Liver (tissue), 9 donors: ENCODE data around the gene ZSCAN5A. TPM values are rescaled to one million over a fixed set of nuclear protein-coding genes. Genes with fewer than 3 reads are reported as not detected.

Experiments used
- DNase-seq: peaks from one replicate; pipeline ENCODE4 v3.0.0-alpha.2; 2017; ENCODE audit warnings: low spot score
- H3K27ac ChIP-seq, 2 donors: one replicate each; pipeline ENCODE4 v1.7.0; 2013; ENCODE audit warnings: inconsistent platforms in 2 of 2, low read length in 2 of 2, control low read depth in 1 of 2, low read depth in 1 of 2, mild to moderate bottlenecking in 1 of 2
- H3K27me3 ChIP-seq, 4 donors: one replicate each; pipeline versions ENCODE4 v1.6.1 to v1.7.0; 2013; ENCODE audit warnings: low read length in 3 of 4, inconsistent platforms in 1 of 4, mild to moderate bottlenecking in 1 of 4, moderate library complexity in 1 of 4; ENCODE audit not compliant: control insufficient read depth in 4 of 4, insufficient read depth in 4 of 4
- H3K36me3 ChIP-seq, 4 donors: one replicate each; pipeline versions ENCODE4 v1.6.1 to v1.7.0; 2013; ENCODE audit warnings: low read length in 3 of 4, mild to moderate bottlenecking in 3 of 4, low read depth in 1 of 4, moderate library complexity in 1 of 4; ENCODE audit not compliant: control insufficient read depth in 4 of 4, insufficient read depth in 3 of 4
- H3K4me1 ChIP-seq, 4 donors: one replicate each; pipeline versions ENCODE4 v1.6.1 to v1.7.0; 2013; ENCODE audit warnings: low read length in 3 of 4, mild to moderate bottlenecking in 3 of 4, moderate library complexity in 1 of 4; ENCODE audit not compliant: control insufficient read depth in 4 of 4, insufficient read depth in 4 of 4
- H3K4me3 ChIP-seq, 3 donors: one replicate each; pipeline versions ENCODE4 v1.6.1 to v1.7.0; 2013; ENCODE audit warnings: low read length in 3 of 3, control low read depth in 1 of 3, low read depth in 1 of 3, mild to moderate bottlenecking in 1 of 3
- H3K9ac ChIP-seq, 2 donors: one replicate each; pipeline ENCODE4 v1.7.0; 2013; ENCODE audit warnings: low read length in 2 of 2, mild to moderate bottlenecking in 2 of 2, moderate library complexity in 2 of 2, control low read depth in 1 of 2, low read depth in 1 of 2
- H3K9me3 ChIP-seq, 4 donors: one replicate each; pipeline versions ENCODE4 v1.6.1 to v1.7.0; 2013; ENCODE audit warnings: low read length in 3 of 4; ENCODE audit not compliant: control insufficient read depth in 4 of 4
- EGR1 ChIP-seq, 2 donors: IDR thresholded peaks; 2 replicates each; pipeline ENCODE4 v1.6.1; 2016 to 2018; ENCODE audit warnings: antibody characterized with exemption in 2 of 2, low read depth in 2 of 2
- FOXA1 ChIP-seq: IDR thresholded peaks from 2 replicates; pipeline ENCODE4 v1.6.1; 2016; ENCODE audit warnings: antibody characterized with exemption
- FOXA2 ChIP-seq: IDR thresholded peaks from 2 replicates; pipeline ENCODE4 v1.6.1; 2016; ENCODE audit warnings: antibody characterized with exemption
- GABPA ChIP-seq, 2 donors: IDR thresholded peaks in 1 of 2; conservative IDR thresholded peaks in 1 of 2; 2 replicates each; pipeline ENCODE4 v1.6.1; 2016; ENCODE audit warnings: antibody characterized with exemption in 2 of 2, mild to moderate bottlenecking in 1 of 2, moderate library complexity in 1 of 2
- HNF4A ChIP-seq, 2 donors: conservative IDR thresholded peaks; 2 replicates each; pipeline ENCODE4 v1.6.1; 2016; ENCODE audit warnings: antibody characterized with exemption in 2 of 2, mild to moderate bottlenecking in 2 of 2
- JUND ChIP-seq, 2 donors: IDR thresholded peaks; 2 replicates each; pipeline ENCODE4 v1.6.1; 2016; ENCODE audit warnings: antibody characterized with exemption in 2 of 2
- NR2F2 ChIP-seq: IDR thresholded peaks from 2 replicates; pipeline ENCODE4 v1.6.1; 2016; ENCODE audit warnings: antibody characterized with exemption
- RAD21 ChIP-seq, 2 donors: IDR thresholded peaks; 2 replicates each; pipeline ENCODE4 v1.6.1; 2016; ENCODE audit warnings: antibody characterized with exemption in 2 of 2, mild to moderate bottlenecking in 2 of 2
- RXRA ChIP-seq, 2 donors: IDR thresholded peaks; 2 replicates each; pipeline ENCODE4 v1.6.1; 2017 to 2018; ENCODE audit warnings: antibody characterized with exemption in 2 of 2, mild to moderate bottlenecking in 1 of 2
- SP1 ChIP-seq: IDR thresholded peaks from 2 replicates; pipeline ENCODE4 v1.6.1; 2018; ENCODE audit warnings: antibody characterized with exemption, mild to moderate bottlenecking
- TAF1 ChIP-seq: conservative IDR thresholded peaks from 2 replicates; pipeline ENCODE4 v1.6.1; 2016; ENCODE audit warnings: antibody characterized with exemption, mild to moderate bottlenecking
- YY1 ChIP-seq: IDR thresholded peaks from 2 replicates; pipeline ENCODE4 v1.6.1; 2016; ENCODE audit warnings: antibody characterized with exemption, mild to moderate bottlenecking
- WGBS: extraction: QIAGEN DNeasy Blood & Tissue Kit; methylation state at CpG from one replicate; pipeline ENCODE4 v1.1.7; 2013; 5-methylcytosine and 5-hydroxymethylcytosine counted together
- polyA plus RNA-seq, 2 donors: library from polyadenylated mRNA; stranded (reverse) in 1 of 2; unstranded in 1 of 2; fragments of 200-250 nt in 1 of 2; fragments of >200 nt in 1 of 2; fragmentation: Nextera tagmentation in 1 of 2; extraction: Ambion mirVana in 1 of 2; gene quantifications; one replicate each; pipeline versions ENCODE4 v1.2.1 to v1.2.3, GENCODE V29; 2013 to 2015
- total RNA-seq, 2 donors: library from RNA; depleted of rRNA; stranded (reverse); fragments of >200 nt; gene quantifications; one replicate each; pipeline ENCODE4 v1.2.3, GENCODE V29; 2014
- TF ChIP-seq, protein P1 (sequence below): fragments of 150-350 bp; IDR thresholded peaks from 2 replicates; pipeline ENCODE4 v1.5.1; 2017; ENCODE audit warnings: improper control_type of control experiment, low read depth, low read length; ENCODE audit not compliant: missing input control
- TF ChIP-seq, protein P2 (sequence below): IDR thresholded peaks from 2 replicates; pipeline ENCODE4 v1.6.1; 2016; ENCODE audit warnings: antibody characterized with exemption
- TF ChIP-seq, protein P3 (sequence below): IDR thresholded peaks from 2 replicates; pipeline ENCODE4 v1.6.1; 2016; ENCODE audit warnings: antibody characterized with exemption
- TF ChIP-seq, protein P4 (sequence below): IDR thresholded peaks from 2 replicates; pipeline ENCODE4 v1.6.1; 2016; ENCODE audit warnings: antibody characterized with exemption
- donor health status: healthy.
- donor health status: healthy.
- donor health status: healthy.
- donor health status: healthy.
- donor health status: healthy.

ZSCAN5A gene
- total and polyA plus RNA-seq, 4 donors = 2.2 to 9.6 (median 5.0) TPM

DNA sequence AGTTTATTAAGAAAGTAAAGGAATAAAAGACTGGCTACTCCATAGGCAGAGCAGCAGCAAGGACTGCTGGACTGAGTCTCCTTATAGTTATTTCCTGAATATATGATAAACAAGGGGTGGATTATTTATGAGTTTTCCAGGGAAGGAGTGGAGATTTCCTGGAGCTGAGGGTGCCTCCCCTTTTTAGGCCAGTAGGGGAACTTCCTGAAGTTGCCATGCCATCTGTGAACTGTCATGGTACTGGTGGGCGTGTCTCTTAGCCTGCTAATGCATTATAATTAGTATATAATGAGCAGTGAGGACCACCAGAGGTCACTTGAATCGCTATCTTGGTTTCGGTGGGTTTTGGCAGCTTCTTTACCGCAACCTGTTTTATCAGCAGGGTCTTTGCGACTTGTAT is 13.5 kb downstream of the ZSCAN5A start:
- no peak for TF ChIP-seq FOXA2
- no peak for TF ChIP-seq RXRA (IDR thresholded peaks at IDR 0.05)
- no peak for TF ChIP-seq FOXA1
- TF ChIP-seq GABPA (IDR thresholded peaks at IDR 0.05 in 1 of 2, conservative IDR thresholded peaks at IDR 0.05 in 1 of 2) = no peak
- TF ChIP-seq, protein P1, sequence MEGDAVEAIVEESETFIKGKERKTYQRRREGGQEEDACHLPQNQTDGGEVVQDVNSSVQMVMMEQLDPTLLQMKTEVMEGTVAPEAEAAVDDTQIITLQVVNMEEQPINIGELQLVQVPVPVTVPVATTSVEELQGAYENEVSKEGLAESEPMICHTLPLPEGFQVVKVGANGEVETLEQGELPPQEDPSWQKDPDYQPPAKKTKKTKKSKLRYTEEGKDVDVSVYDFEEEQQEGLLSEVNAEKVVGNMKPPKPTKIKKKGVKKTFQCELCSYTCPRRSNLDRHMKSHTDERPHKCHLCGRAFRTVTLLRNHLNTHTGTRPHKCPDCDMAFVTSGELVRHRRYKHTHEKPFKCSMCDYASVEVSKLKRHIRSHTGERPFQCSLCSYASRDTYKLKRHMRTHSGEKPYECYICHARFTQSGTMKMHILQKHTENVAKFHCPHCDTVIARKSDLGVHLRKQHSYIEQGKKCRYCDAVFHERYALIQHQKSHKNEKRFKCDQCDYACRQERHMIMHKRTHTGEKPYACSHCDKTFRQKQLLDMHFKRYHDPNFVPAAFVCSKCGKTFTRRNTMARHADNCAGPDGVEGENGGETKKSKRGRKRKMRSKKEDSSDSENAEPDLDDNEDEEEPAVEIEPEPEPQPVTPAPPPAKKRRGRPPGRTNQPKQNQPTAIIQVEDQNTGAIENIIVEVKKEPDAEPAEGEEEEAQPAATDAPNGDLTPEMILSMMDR = no peak
- TF ChIP-seq JUND (IDR thresholded peaks at IDR 0.05) = no peak
- TF ChIP-seq, protein P2, sequence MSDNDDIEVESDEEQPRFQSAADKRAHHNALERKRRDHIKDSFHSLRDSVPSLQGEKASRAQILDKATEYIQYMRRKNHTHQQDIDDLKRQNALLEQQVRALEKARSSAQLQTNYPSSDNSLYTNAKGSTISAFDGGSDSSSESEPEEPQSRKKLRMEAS = no peak
- TF ChIP-seq TAF1 = no peak
- no peak for TF ChIP-seq NR2F2
- no peak for TF ChIP-seq HNF4A (conservative IDR thresholded peaks at IDR 0.05)
- TF ChIP-seq, protein P3, sequence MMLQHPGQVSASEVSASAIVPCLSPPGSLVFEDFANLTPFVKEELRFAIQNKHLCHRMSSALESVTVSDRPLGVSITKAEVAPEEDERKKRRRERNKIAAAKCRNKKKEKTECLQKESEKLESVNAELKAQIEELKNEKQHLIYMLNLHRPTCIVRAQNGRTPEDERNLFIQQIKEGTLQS = no peak
- no peak for TF ChIP-seq EGR1 (IDR thresholded peaks at IDR 0.05; ENCODE audit: low read depth in 2 of 2)
- TF ChIP-seq, protein P4, sequence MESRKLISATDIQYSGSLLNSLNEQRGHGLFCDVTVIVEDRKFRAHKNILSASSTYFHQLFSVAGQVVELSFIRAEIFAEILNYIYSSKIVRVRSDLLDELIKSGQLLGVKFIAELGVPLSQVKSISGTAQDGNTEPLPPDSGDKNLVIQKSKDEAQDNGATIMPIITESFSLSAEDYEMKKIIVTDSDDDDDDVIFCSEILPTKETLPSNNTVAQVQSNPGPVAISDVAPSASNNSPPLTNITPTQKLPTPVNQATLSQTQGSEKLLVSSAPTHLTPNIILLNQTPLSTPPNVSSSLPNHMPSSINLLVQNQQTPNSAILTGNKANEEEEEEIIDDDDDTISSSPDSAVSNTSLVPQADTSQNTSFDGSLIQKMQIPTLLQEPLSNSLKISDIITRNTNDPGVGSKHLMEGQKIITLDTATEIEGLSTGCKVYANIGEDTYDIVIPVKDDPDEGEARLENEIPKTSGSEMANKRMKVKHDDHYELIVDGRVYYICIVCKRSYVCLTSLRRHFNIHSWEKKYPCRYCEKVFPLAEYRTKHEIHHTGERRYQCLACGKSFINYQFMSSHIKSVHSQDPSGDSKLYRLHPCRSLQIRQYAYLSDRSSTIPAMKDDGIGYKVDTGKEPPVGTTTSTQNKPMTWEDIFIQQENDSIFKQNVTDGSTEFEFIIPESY = no peak
- TF ChIP-seq SP1 = no peak
- 85% methylated on average over 5 of the region's 5 CpGs for WGBS
- H3K4me1 ChIP-seq = no peaks in the 10 kb centered on the region
- H3K9ac ChIP-seq = no peak overlapping the region
- peaks cover 0 to 29% (median 6%) of the 10 kb centered on the region in 4 donors for H3K36me3 ChIP-seq
- no peak overlapping the region for H3K4me3 ChIP-seq
- no peaks in the 10 kb centered on the region for H3K27me3 ChIP-seq
- H3K9me3 ChIP-seq = no peaks in the 10 kb centered on the region
- H3K27ac ChIP-seq = no peak overlapping the region
- no peak for DNase-seq

DNA sequence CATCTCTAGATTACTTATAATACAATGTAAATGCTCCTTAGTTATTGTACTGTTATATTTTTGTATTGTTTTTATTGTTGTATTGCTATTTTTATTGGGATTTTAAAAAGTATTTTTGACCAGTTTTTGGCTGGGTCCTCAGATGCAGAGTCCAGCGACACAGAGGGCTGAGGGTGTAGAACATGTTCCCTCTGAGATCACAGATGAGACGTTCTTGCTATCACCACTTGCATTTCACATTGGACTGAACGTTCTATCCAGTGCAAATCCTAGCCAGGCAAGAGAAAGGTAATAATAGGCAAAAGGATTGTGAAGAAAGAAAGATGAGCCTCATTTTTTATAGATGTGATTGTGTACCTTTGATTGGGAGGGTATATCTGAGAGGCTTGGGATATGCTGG is 15.0 kb downstream of the ZSCAN5A start:
- no peak for TF ChIP-seq HNF4A (conservative IDR thresholded peaks at IDR 0.05)
- TF ChIP-seq NR2F2 = no peak
- H3K27me3 ChIP-seq = no peaks in the 10 kb centered on the region
- no peaks in the 10 kb centered on the region for H3K4me1 ChIP-seq
- 92% methylated on average over 3 of the region's 3 CpGs for WGBS
- no peak overlapping the region for H3K27ac ChIP-seq
- H3K36me3 ChIP-seq = peaks cover 0 to 27% (median 4%) of the 10 kb centered on the region in 4 donors
- no peaks in the 10 kb centered on the region for H3K9me3 ChIP-seq
- DNase-seq = no peak
- no peak overlapping the region for H3K9ac ChIP-seq
- no peak overlapping the region for H3K4me3 ChIP-seq

DNA sequence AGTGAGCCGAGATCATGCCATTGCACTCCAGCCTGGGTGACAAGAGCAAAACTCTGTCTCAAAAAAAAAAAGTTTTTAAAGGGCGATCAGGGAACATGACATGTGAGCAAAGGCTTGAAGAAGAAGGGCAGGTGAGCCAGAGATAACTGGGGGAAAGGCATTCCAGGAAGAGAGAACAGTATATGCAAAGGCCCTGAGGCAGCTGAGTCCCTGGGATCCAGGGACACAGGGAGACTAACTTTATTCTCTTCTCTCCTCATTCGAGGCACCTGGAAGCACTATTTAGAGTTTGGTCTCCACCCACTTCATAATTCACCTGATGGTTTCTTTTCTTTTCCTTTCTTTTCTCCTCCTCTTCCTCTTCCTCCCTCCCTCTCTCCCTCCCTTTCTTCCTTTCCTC is 17.6 kb downstream of the ZSCAN5A start:
- TF ChIP-seq JUND (IDR thresholded peaks at IDR 0.05) (no peak), TAF1 (no peak), RAD21 (IDR thresholded peaks at IDR 0.05) (no peak), SP1 (no peak), YY1 (no peak), GABPA (IDR thresholded peaks at IDR 0.05 in 1 of 2, conservative IDR thresholded peaks at IDR 0.05 in 1 of 2) (no peak)
- TF ChIP-seq, protein P1 = no peak
- TF ChIP-seq, protein P3 = no peak
- no peak overlapping the region for H3K9ac ChIP-seq
- H3K27me3 ChIP-seq = no peaks in the 10 kb centered on the region
- H3K4me3 ChIP-seq = no peak overlapping the region
- DNase-seq = no peak
- no peaks in the 10 kb centered on the region for H3K9me3 ChIP-seq
- H3K36me3 ChIP-seq = peaks cover 0 to 16% (median 5%) of the 10 kb centered on the region in 4 donors
- H3K4me1 ChIP-seq = no peaks in the 10 kb centered on the region
- 91% methylated on average over 3 of the region's 3 CpGs for WGBS
- no peak overlapping the region for H3K27ac ChIP-seq
